Measurements from ENCODE around the gene CDK17.
A peak's percentile ranks its signal among the peaks of the same experiment; 100 is the strongest.
"Not testable (repeated sequence)": the region's sequence is repeated elsewhere in the genome, so short reads cannot be mapped to it uniquely, and the experiment has no call there.

CDK17 gene

DNA sequence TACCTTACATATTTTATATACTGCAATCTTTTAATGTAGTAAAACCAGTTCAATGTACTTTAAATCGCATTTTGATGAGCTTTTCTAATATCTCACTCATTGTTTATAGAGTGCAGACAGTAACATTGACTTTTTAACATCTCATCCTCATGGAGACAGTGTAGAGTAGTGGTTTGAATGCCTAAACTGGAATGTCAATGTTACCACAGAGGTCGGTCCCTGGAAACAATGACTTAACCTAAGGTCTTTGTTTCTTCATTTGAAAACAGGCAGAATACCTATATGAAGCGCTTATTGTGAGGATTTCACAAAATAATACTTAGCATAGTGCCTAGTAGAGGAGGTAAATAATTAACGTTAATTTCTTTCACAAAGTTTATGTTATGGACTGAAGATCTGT lies 5.0 kb downstream of the CDK17 start:
- Histone ChIP-seq H3K9ac (ENCODE audit: low read depth, low read length, poor library complexity, severe bottlenecking) (no peak overlapping the region), H4K20me1 (ENCODE audit: insufficient read depth, low read length, poor library complexity, severe bottlenecking) (peaks cover 68% of the 10 kb centered on the region), H3K4me2 (ENCODE audit: low read depth, low read length, poor library complexity, severe bottlenecking) (peak overlapping the region; percentile 84), H3K9me3 (ENCODE audit: insufficient read depth, low read depth, low read length) (no peaks in the 10 kb centered on the region), H3K27me3 (ENCODE audit: insufficient read depth, low read length, poor library complexity, severe bottlenecking) (peaks cover 4% of the 10 kb centered on the region), H3K4me3 (ENCODE audit: low read length, poor library complexity, severe bottlenecking) (peak overlapping the region; percentile 89), H2AFZ (ENCODE audit: low read length) (no peak overlapping the region), H3K36me3 (ENCODE audit: insufficient read depth, low read length) (no peaks in the 10 kb centered on the region), H3F3A (ENCODE audit: low read depth) (peaks cover 3% of the 10 kb centered on the region; the same call in 1 of the 2 replicates), H3K4me1 (ENCODE audit: insufficient read depth, low read length, poor library complexity, severe bottlenecking) (peaks cover 42% of the 10 kb centered on the region), H3K9me2 (replicated peaks; ENCODE audit: low read depth, low read length) (no peaks in the 10 kb centered on the region), H3K79me2 (ENCODE audit: insufficient read depth, low read length) (peaks cover 88% of the 10 kb centered on the region)
- TF ChIP-seq EZH2phosphoT487 (IDR thresholded peaks at IDR 0.05; ENCODE audit: borderline replicate concordance), result no peak
- TF ChIP-seq, protein P1, sequence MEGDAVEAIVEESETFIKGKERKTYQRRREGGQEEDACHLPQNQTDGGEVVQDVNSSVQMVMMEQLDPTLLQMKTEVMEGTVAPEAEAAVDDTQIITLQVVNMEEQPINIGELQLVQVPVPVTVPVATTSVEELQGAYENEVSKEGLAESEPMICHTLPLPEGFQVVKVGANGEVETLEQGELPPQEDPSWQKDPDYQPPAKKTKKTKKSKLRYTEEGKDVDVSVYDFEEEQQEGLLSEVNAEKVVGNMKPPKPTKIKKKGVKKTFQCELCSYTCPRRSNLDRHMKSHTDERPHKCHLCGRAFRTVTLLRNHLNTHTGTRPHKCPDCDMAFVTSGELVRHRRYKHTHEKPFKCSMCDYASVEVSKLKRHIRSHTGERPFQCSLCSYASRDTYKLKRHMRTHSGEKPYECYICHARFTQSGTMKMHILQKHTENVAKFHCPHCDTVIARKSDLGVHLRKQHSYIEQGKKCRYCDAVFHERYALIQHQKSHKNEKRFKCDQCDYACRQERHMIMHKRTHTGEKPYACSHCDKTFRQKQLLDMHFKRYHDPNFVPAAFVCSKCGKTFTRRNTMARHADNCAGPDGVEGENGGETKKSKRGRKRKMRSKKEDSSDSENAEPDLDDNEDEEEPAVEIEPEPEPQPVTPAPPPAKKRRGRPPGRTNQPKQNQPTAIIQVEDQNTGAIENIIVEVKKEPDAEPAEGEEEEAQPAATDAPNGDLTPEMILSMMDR (conservative IDR thresholded peaks at IDR 0.05; ENCODE audit: low read length), result no peak

DNA sequence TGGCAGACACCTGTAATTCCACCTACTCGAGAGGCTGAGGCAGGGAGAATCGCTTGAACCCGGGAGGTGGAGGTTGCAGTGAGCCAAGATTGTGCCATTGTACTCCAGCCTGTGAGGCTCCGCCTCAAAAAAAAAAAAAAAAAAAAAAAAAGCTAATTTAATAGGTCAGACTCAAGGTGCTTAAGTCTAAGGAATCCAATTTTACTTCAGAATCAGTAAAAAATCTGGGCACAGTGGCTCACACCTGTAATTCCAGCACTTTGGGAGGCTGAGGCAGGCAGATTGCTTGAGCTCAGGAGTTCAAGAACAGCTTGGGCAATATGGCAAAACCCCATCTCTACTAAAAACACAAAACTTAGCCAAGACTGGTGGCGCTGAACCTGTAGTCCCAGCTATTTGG lies 7.0 kb downstream of the CDK17 start:
- H3K9ac ChIP-seq (ENCODE audit: low read depth, low read length, poor library complexity, severe bottlenecking), result not testable (repeated sequence)
- Histone ChIP-seq H3K4me2 (ENCODE audit: low read depth, low read length, poor library complexity, severe bottlenecking) (peak overlapping the region; percentile 52), H3K79me2 (ENCODE audit: insufficient read depth, low read length) (peaks cover 96% of the 10 kb centered on the region)

DNA sequence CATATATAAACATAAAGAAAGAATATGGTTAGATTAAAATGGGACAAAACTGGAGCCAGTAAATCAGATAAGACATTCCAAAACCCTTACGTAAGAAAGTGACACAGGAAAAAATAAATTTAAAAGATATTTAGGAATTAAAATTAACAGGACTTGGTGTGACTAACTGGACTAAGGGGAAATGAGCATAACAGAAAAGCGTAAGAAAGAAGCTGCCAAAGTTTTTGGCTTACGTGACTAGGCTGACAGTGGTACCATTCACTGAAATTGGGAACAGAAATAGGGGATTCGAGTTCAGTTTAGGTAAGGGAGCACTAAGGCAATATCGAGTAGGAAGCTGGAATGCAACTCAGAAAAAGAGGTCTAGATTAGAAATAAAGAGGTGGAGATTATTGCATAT lies 7.8 kb downstream of the CDK17 start:
- Histone ChIP-seq H3F3A (ENCODE audit: low read depth) (no peaks in the 10 kb centered on the region), H3K27me3 (ENCODE audit: insufficient read depth, low read length, poor library complexity, severe bottlenecking) (no peaks in the 10 kb centered on the region), H3K9me3 (ENCODE audit: insufficient read depth, low read depth, low read length) (no peaks in the 10 kb centered on the region), H3K9ac (ENCODE audit: low read depth, low read length, poor library complexity, severe bottlenecking) (no peak overlapping the region), H3K4me1 (ENCODE audit: insufficient read depth, low read length, poor library complexity, severe bottlenecking) (peaks cover 31% of the 10 kb centered on the region), H3K79me2 (ENCODE audit: insufficient read depth, low read length) (peaks cover 96% of the 10 kb centered on the region), H2AFZ (ENCODE audit: low read length) (no peak overlapping the region), H3K4me2 (ENCODE audit: low read depth, low read length, poor library complexity, severe bottlenecking) (peak overlapping the region; percentile 52), H4K20me1 (ENCODE audit: insufficient read depth, low read length, poor library complexity, severe bottlenecking) (peaks cover 62% of the 10 kb centered on the region), H3K9me2 (replicated peaks; ENCODE audit: low read depth, low read length) (no peaks in the 10 kb centered on the region), H3K36me3 (ENCODE audit: insufficient read depth, low read length) (no peaks in the 10 kb centered on the region), H3K4me3 (ENCODE audit: low read length, poor library complexity, severe bottlenecking) (no peak overlapping the region)
- TF ChIP-seq, protein P1 (conservative IDR thresholded peaks at IDR 0.05; ENCODE audit: low read length), result no peak
- TF ChIP-seq EZH2phosphoT487 (IDR thresholded peaks at IDR 0.05; ENCODE audit: borderline replicate concordance), result no peak

More for the DNA sequence above, 7.0 kb downstream of the CDK17 start:
- not testable (repeated sequence) for H2AFZ ChIP-seq (ENCODE audit: low read length); H3K9me2 ChIP-seq (replicated peaks; ENCODE audit: low read depth, low read length); H3K27me3 ChIP-seq (ENCODE audit: insufficient read depth, low read length, poor library complexity, severe bottlenecking); H3K9me3 ChIP-seq (ENCODE audit: insufficient read depth, low read depth, low read length); H3K36me3 ChIP-seq (ENCODE audit: insufficient read depth, low read length); H3K4me3 ChIP-seq (ENCODE audit: low read length, poor library complexity, severe bottlenecking); H3F3A ChIP-seq (ENCODE audit: low read depth)
- H4K20me1 ChIP-seq (ENCODE audit: insufficient read depth, low read length, poor library complexity, severe bottlenecking), result peaks cover 64% of the 10 kb centered on the region
- peaks cover 36% of the 10 kb centered on the region for H3K4me1 ChIP-seq (ENCODE audit: insufficient read depth, low read length, poor library complexity, severe bottlenecking)

DNA sequence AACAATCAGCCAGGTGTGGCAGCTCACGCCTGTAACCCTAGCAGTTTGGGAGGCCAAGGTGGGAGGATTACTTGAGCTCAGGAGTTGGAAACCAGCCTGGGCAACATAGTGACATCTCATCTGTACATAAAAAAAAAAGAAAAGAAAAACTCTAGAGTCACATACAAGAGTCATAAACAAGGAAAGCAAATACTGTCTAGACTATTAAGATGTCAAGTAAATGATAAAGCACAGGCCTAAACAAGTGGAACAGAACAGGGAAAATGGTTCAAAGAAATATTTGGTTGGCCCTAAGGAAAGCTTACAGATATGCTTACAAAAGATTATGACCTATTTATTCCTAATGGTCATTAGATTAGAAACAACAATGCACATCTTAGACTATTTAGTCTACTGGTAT lies 12.3 kb downstream of the CDK17 start:
- Histone ChIP-seq H3K4me2 (ENCODE audit: low read depth, low read length, poor library complexity, severe bottlenecking) (no peak overlapping the region), H3K9me2 (replicated peaks; ENCODE audit: low read depth, low read length) (no peaks in the 10 kb centered on the region), H3F3A (ENCODE audit: low read depth) (peaks cover 3% of the 10 kb centered on the region; the same call in 1 of the 2 replicates), H3K4me1 (ENCODE audit: insufficient read depth, low read length, poor library complexity, severe bottlenecking) (peaks cover 22% of the 10 kb centered on the region), H3K9ac (ENCODE audit: low read depth, low read length, poor library complexity, severe bottlenecking) (no peak overlapping the region), H3K27me3 (ENCODE audit: insufficient read depth, low read length, poor library complexity, severe bottlenecking) (no peaks in the 10 kb centered on the region), H3K9me3 (ENCODE audit: insufficient read depth, low read depth, low read length) (0 out of 2 replicates have a peak, but pooled peaks cover 1% of the 10 kb centered on the region), H3K4me3 (ENCODE audit: low read length, poor library complexity, severe bottlenecking) (no peak overlapping the region), H4K20me1 (ENCODE audit: insufficient read depth, low read length, poor library complexity, severe bottlenecking) (peaks cover 53% of the 10 kb centered on the region), H3K36me3 (ENCODE audit: insufficient read depth, low read length) (no peaks in the 10 kb centered on the region), H2AFZ (ENCODE audit: low read length) (no peak overlapping the region), H3K79me2 (ENCODE audit: insufficient read depth, low read length) (peaks cover 99% of the 10 kb centered on the region)
- TF ChIP-seq, protein P1 (conservative IDR thresholded peaks at IDR 0.05; ENCODE audit: low read length), result no peak
- no peak for TF ChIP-seq EZH2phosphoT487 (IDR thresholded peaks at IDR 0.05; ENCODE audit: borderline replicate concordance)
